GM18526 (cell line): Measurements from ENCODE around the gene IFIT5.

Source experiments
- POLR2A ChIP-seq: IDR thresholded peaks from 3 replicates; pipeline ENCODE4 v1.6.1; 2011; ENCODE audit not compliant: insufficient read length; ENCODE audit errors: extremely low read depth

Gene IFIT5

DNA sequence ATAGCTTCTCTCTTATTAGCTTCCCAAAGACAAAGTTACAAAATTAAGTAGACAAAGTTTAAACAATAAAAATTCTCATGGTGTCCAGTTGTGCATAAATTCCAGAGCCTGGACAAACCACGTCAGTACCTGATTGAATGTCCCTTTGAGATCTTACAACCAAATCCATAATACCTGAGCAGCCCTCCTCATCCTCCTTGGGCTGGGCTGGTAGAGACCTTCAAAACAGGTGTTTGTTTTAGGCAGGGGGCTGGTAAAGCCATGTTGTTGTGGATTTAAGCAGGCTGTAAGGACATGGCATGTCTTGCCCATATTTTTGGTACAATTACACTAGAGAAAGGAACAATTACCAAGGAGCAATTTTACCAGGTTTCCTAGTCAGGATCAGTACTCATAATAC is 2.1 kb downstream of the IFIT5 start:
- TF ChIP-seq POLR2A, result no peak

- TF ChIP-seq POLR2A, result no peak
Measured at GRCh38 chr10:89419548-89419947, 5.2 kb downstream of the IFIT5 start.

DNA sequence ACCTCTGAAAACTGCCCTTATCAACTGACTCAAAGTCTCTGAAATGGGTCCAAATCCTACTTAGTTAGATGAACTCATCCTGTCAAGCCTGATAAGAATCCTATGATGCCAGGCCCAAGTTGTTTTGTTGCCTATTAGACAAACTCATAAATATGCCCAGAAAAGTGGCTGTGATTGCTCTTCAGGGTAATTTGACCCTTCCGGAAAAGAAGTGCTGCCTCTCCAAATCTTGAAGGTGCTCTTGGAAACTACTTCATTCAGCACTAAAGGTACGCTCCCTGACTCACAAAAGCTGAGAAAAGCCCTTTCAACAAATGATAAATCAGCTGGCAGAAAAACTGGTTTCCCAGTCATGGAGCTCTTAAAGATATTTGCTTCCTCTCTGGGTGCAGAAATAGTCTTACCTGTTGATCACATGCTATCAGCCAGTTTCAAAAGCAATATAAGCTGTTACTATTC is 6.7 kb downstream of the IFIT5 start:
- no peak for TF ChIP-seq POLR2A

- no peak for TF ChIP-seq POLR2A
Measured at GRCh38 chr10:89425000-89425399, 10.6 kb downstream of the IFIT5 start.

DNA sequence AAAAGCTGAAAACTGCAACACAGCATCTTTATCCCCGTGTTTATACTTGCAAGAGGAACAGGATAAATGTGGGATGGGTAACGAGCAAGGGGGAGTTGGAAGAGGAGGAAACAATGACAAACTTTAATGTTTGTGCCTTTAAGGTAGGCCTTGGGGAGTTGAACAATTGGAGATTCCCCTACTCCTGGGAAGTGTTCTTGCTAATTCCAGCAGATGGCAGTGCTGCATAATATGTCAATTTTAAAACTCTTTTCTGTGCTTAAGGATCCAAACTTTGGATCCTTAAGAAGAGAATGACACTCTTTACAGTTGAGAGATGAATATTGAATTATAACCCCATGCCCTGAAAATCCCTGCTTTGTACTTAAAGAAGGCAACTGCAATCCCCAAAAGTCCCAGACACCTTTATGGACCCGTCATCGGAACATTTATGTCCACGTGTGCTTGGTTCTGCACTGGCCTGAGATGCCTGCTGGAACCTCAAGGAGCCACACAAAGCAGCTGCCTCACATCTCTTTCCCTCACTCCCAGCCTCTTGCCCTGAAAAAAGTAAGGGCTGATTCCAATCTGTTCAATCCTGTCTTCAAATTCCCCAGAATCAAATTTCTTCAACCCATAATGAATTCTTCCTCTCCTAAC is 12.0 kb downstream of the IFIT5 start:
- TF ChIP-seq POLR2A, result no peak

DNA sequence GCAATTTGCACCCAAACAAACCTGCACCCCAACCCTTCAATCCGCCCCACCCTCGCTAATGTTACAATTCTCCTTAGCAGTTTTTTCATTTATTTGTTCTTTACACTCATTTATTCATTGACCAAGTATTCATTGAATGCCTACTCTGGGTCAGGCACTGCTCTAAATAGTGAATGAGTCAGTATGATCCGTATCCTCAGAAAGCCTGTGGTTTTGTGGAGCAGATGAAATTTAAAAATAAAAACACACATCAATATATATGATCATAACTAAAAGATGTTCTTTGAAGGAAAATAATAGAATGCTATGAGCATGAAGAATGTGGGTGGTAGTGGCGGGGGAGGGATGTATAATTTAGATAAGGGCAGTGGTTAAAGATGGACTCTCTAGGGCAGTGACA is 13.3 kb downstream of the IFIT5 start:
- no peak for TF ChIP-seq POLR2A

DNA sequence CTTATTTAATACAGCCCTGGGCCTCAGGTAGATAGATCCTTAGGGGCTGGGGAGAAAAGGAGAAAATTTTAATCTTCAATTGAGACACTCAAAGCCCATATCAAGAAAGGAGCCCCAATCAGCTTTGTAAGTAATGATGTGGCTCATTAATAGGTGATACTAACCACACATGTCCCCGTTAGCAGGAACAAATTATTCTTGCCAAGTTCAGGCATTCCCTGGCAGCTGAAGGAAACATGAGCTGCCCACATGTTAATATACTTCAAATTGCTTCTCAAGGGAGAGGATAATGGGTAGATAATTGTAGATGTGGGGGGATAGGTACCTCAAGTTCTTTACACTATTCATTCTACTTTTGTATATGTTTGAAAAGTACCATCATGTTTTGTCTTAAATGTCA is 14.5 kb downstream of the IFIT5 start:
- no peak for TF ChIP-seq POLR2A

DNA sequence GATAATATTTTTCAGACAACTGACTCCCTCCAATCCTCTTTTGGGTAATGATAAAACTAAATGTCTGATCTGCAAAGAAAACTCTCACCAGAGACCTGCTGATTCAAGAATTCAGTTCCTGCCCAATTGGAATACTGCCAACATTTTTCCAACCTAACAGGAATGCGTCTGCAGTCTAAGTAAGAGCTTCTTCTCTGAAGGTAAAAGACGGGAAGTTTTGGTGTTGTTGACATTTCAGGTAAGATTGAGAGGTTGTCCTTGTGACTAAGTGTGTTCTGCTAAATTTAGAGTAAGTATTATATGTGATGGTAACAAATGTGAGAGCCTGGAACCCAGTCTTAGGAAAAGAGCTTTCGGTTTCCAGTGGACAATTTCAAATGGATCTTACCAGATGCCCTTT is 17.6 kb downstream of the IFIT5 start:
- no peak for TF ChIP-seq POLR2A

DNA sequence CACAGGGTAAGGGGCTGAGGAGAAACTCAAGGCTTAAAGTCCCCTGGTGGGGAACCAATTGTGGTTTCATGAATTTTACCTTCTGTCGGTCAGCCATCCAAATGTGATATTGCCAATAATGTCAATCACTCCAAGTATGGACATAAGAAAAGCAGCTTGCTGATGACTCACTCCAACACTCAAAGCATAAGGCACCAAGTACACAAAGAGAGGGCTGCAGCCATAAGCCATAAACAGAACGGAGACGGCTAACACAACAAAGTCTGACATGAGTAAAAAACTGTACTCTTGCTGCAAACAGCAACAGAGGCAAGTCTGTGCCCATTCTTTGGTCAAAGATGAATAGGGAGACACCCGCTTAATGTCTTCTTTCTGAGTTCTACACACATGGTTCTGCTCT is 24.2 kb downstream of the IFIT5 start:
- TF ChIP-seq POLR2A, result no peak

DNA sequence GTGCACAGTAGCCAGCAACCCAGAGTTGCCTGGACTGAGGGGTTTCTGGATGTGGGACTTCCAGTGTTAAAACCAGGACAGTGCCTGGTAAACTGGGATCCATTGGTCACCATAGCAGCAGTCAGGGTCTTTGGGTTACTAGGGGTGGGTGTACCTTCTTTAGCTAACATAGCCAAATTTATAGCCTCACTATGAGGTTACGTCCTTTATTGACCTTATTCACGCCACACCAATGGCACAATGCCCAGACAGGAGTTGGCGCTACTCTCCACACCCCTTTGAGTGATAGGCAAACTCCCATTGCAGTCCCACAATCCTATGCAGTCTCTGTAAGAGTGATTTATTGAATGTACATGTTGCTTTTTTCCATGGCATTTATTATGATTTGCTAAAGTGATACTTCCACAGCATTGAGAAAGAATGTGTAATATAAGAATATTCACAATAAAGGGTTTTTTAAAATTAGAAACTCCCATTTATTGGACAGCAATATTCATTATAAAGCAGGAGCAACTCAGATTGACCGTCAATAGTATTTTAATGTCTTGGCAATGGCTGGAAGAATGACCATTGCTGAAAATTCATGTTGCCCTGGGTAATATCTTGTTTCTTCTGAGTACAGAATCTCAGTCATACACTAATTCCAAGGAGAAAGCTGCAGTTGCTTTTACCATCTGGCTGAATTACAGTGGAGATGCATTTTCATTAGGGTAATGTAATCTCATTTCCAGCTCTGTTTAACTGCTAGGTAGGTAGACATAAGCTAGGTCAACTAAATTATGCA is 26.1 kb downstream of the IFIT5 start:
- no peak for TF ChIP-seq POLR2A

DNA sequence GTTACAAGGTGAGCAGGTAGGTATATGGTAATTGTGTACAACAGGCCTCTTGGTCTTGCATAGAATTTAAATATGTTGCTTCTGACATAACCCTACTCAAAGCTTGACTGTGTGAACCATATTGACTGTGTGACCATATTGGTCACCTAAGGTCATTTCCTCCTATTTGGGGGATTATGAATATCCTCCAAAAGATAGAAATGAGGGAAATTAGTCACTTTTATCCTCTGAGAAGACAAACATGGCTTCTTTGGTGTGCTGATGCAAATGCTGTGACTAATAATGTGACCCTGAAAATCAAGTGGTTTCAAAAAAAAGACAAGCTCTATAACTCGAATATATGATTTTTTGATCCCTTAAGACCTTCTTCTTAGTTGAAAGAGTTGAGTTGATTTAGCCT is 27.9 kb downstream of the IFIT5 start:
- TF ChIP-seq POLR2A, result no peak

DNA sequence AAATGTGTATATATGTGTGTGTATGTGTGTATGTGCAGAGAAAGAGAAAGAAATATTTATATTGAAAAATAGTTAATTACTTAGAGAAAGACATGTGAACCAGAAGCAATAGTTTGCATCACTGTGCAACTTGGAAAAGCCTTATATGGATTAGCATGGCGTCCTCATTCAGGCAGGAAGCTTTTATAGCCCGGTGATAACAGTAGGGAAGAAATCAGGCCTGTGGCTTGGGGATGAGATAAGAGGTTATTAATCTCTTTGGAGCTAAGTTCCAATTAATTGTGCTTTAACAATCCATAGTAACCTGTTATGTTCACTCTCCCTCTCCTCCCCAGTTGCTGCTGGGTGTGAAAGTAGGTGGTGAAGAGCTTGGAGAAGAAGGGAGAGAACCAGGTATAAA is 36.5 kb downstream of the IFIT5 start:
- TF ChIP-seq POLR2A, result no peak

DNA sequence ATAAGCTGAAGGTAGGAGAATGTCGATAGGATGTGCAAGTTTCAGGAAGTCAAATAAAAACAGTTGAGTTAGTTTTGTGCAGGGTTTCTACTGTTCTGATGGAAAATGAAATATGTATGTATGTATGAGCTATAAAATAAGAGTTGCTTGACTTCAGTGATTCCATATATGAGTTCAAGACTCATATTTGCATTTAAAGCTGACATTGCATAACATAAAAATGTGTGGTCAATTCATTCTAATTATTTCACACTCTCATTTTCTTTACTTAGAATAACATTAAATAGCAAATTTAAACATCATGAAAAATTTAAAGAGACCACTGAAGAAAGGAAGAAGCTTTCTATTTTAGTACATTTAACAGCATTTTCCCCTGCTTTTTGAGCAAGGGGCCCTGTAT is 37.8 kb downstream of the IFIT5 start:
- no peak for TF ChIP-seq POLR2A

DNA sequence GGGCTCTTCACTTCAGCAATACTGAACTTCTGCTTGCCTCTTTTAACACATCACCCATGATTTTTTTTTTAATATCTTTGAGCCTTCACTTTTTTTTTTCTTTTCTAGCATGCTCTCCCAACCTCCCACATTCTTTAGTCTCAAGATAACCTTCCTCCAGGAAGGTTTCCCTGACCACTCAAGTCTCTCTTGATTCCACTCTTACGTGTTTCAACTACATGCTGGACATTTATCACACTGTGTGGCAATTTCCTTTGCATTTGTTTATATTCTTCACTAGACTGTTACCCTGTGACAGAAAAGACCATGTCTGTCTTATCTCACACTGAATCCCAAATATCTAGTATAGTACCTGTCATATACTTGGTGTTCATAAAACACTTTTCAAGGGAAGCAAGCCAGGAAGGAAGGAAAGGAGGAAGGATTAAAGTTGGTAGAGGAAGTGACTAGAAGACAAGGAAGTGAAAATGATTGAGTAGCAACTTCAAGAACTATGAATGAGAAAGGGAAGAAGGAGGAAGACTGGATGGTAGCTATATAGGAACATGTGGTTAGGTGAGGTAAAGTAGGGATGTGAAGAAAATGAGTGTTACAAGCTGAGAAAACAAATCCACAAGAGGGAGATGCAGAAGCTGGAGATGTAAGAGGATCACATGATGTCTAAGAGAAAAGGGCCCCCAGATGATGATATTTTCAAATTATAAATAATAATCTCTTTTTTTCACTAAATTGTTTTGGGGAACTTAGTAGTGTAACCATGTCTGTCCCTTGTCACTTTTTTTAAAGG is 40.4 kb downstream of the IFIT5 start:
- no peak for TF ChIP-seq POLR2A

- no peak for TF ChIP-seq POLR2A
Measured at GRCh38 chr10:89458291-89458690, 43.9 kb downstream of the IFIT5 start.

- TF ChIP-seq POLR2A, result no peak
Measured at GRCh38 chr10:89458784-89459183, 44.4 kb downstream of the IFIT5 start.
